ENCODE results near the gene NME3.

Gene NME3

DNA sequence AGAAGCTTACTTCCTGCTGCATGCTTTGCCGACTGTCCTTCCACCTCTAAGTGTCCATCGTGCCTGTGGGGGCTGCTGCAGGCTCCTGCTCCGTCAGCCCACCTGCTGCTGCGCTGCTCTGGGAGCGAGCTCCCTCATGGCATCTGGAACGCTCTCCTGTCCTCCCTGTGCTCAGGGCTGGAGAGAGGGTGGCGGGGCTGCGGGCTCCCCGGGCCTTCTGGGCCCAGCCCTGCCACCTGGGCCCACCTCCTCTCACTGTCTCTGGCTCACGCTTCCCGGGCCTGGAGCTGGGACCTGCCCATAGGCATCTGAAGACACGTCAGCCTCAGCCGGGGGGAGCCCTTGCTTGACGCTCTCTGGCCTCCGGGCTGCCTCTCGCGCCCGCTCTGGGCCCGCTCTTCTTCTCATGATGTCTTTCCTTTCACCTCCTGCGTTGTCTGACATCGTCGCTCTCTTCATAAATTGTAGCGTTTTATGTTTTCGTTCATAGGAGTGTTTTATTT lies 27.0 kb downstream of the NME3 start:
- TF ChIP-seq, protein P1, sequence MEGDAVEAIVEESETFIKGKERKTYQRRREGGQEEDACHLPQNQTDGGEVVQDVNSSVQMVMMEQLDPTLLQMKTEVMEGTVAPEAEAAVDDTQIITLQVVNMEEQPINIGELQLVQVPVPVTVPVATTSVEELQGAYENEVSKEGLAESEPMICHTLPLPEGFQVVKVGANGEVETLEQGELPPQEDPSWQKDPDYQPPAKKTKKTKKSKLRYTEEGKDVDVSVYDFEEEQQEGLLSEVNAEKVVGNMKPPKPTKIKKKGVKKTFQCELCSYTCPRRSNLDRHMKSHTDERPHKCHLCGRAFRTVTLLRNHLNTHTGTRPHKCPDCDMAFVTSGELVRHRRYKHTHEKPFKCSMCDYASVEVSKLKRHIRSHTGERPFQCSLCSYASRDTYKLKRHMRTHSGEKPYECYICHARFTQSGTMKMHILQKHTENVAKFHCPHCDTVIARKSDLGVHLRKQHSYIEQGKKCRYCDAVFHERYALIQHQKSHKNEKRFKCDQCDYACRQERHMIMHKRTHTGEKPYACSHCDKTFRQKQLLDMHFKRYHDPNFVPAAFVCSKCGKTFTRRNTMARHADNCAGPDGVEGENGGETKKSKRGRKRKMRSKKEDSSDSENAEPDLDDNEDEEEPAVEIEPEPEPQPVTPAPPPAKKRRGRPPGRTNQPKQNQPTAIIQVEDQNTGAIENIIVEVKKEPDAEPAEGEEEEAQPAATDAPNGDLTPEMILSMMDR (IDR thresholded peaks at IDR 0.05; ENCODE audit: control insufficient read depth, insufficient read depth, low read depth, low read length, missing control alignments): no peak
- no peak for DNase-seq (ENCODE audit: low read depth)
- H3K4me3 ChIP-seq (ENCODE audit: control insufficient read depth, low read depth, low read length): no peak overlapping the region

DNA sequence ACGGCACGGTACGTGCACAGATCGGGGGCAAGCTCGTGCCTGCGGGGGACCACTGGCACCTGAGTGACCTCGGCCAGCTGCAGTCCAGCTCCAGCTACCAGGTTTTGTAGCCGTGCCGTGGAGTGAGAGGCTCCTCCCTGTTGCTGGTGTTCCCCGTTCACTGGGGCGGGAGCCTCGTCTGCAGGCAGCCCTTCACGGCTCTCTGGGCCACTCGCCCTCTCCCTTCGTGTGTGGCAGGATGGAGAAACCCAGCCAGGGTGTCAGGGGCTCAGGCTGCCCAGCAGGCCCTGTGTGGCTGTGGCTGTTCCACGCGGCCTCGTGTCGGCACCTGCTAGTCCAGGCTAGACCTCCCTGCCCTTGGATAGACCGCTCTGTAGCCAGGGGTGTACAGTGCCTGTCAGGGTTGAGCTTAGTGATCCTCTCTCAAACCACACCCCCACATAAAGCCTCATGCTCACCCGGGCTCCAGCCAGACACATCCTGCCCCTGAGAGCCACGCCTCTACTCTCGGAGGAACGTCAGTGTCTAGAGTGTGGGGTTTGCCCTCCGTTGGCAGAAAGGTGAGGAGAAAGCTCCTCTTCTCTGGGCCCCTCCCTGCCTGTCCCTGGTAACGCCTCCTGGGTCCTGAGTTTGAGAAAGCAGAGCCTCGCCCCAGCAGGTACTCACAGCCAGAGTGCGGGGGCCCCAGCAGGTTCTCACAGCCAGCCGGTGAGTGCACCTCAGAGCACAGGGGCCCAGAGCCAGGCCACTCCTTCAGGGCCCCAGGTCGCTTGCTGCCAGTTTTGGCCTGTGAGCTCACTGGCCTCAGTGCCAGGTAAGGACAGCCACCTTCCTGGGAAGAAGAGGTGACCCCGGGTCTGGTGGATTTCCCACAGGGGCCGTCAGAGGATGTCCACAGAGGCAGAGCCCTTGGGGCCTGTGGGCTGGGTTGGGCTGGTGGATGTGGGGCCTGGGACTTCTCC lies 27.7 kb downstream of the NME3 start:
- no peak overlapping the region for H3K4me3 ChIP-seq (ENCODE audit: control insufficient read depth, low read depth, low read length)
- TF ChIP-seq, protein P1 (IDR thresholded peaks at IDR 0.05; ENCODE audit: control insufficient read depth, insufficient read depth, low read depth, low read length, missing control alignments): no peak
- no peak for DNase-seq (ENCODE audit: low read depth)

DNA sequence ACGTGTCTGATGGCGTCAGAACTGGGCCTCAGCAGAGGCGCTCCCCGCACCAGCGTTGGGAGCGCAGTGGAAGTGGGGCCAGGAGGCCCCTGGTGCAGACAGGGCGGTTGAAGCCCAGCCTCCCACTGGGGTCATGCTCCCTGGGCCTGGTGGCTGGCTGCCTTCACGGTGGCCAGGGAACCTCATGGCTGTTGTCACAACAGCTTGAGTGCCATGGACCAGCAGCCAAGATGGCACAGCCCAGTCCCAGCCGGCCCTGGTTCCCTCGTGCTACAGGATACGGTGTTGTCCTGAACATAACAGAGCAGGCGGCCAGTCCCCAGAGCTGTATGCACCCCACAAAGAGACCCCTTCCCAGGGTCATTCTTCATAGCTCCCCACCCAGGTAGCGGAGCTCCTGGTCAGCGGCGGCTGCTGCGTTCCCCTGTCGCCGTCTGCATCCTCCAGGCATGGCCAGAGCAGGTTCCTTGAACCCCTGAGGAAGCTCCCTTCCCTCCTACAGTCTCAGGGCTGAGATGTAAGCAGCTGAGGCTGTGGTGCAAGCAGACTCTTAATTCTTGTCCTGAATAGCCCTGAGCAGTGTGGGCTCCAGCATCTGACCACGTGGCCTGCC lies 29.7 kb downstream of the NME3 start:
- H3K4me3 ChIP-seq (ENCODE audit: control insufficient read depth, low read depth, low read length): no peak overlapping the region
- no peak for DNase-seq (ENCODE audit: low read depth)
- TF ChIP-seq, protein P1 (IDR thresholded peaks at IDR 0.05; ENCODE audit: control insufficient read depth, insufficient read depth, low read depth, low read length, missing control alignments): no peak

DNA sequence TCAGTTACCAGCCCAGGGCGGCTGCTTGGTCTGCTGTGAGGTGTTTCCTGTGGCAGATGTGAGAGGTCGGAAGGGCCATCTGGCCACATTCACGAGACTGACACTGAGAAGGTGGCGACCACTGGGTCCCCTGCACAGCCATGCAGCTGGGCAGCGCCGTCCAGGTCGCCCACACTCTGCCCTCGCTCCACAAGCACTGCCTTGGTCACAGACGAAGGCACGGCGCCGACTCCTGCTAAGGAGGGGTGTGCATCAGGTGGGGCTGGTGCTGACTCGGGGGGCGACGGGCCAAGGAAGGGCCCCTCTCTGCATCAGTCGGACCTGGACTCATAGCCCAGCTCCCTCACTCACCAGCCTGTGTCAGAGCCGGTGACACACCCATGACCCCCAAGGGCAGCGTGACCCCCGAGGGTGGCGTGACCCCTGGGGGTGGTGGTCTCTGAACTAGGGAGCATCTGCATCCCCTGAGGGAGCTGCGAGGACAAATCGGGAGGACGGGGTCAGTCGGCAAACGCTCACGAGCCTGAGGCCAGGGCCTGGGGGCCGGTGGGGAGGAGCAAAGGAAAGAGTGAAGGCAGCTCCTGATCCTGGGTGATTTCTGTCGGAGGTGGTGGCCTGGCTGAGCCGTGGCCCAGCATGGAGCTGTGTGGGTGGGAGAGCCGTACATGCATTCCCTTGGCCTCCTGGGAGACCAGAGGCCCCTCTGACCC lies 30.4 kb downstream of the NME3 start:
- DNase-seq (ENCODE audit: low read depth): no peak
- H3K4me3 ChIP-seq (ENCODE audit: control insufficient read depth, low read depth, low read length): no peak overlapping the region
- TF ChIP-seq, protein P1 (IDR thresholded peaks at IDR 0.05; ENCODE audit: control insufficient read depth, insufficient read depth, low read depth, low read length, missing control alignments): no peak

DNA sequence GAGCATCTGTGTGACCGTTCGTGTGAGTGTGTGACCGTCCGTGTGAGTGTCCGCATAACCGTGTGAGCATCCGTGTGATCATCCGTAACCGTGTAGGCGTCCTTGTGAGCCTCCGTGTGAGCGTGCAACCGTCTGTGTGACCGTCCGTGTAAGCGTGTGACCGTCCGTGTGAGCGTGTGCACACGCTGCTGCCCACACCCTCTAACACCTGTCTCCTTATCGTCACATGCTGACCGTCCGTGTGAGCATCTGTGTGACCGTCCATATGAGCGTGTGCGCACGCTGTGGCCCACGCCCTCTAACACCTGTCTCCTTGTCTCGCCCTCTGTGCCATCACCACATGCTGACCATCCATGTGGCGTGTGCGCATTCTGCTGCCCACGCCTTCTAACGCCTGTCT lies 31.1 kb downstream of the NME3 start:
- no peak for DNase-seq (ENCODE audit: low read depth)
- H3K4me3 ChIP-seq (ENCODE audit: control insufficient read depth, low read depth, low read length): no peak overlapping the region
- TF ChIP-seq, protein P1 (IDR thresholded peaks at IDR 0.05; ENCODE audit: control insufficient read depth, insufficient read depth, low read depth, low read length, missing control alignments): no peak

DNA sequence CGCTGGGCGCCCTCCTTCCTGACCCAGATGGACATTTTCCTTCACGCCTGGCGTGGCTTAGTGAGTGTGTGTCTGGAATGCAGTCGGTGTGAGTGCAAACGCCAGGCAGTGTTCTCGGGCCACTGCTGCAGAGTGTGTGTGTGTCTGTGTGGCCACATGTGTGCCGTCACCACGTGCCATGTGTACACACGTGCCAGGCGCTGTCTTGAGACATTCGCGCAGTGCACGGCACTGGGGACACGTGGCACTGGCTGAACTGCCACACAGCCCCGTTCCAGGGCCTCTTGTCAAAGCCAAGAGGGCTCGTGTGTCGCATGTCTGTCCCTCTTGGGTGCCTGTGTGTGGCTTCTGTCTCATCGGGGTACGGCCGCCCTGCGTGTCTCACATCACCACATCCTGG lies 36.5 kb downstream of the NME3 start:
- H3K4me3 ChIP-seq (ENCODE audit: control insufficient read depth, low read depth, low read length): no peak overlapping the region
- DNase-seq (ENCODE audit: low read depth): no peak
- TF ChIP-seq, protein P1 (IDR thresholded peaks at IDR 0.05; ENCODE audit: control insufficient read depth, insufficient read depth, low read depth, low read length, missing control alignments): no peak
